ENCODE data around the gene PIP4K2A. TPM values are rescaled to one million over a fixed set of nuclear protein-coding genes. Genes with fewer than 3 reads are reported as not detected.

PIP4K2A gene
- total RNA-seq, 6 experiments from 2014 or later: 50.1 to 67.9 (median 58.9) TPM

DNA sequence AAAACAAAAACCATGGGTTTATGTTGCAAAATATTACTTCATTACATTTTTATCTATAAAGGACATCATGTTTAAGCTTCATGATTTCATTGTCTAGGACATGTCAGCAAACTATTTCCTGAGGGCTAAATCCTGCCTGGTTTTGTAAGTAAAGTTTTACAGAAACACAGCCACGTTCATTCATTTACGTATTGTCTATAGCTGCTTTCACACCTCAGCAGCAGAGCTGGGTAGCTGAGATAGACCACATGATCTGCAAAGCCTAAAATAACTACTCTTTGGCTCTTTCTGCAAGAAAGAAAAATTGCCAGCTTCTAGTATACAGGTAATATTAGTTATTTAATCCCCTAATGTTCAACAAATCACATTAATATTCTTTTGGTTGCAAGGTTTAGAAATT lies 12.7 kb upstream of the PIP4K2A start:
- H3K4me1 Mint-ChIP-seq (ENCODE audit: low read depth): no peaks in the 10 kb centered on the region
- H3K27me3 Mint-ChIP-seq (ENCODE audit: insufficient read depth): peaks cover 8% of the 10 kb centered on the region
- no peak overlapping the region for H3K27ac Mint-ChIP-seq
- H3K9me3 Mint-ChIP-seq: no peaks in the 10 kb centered on the region
- H3K36me3 Mint-ChIP-seq (ENCODE audit: low read depth): no peaks in the 10 kb centered on the region
- DNase-seq: no peak
- H3K4me3 Mint-ChIP-seq: no peak overlapping the region
- TF ChIP-seq, protein P1, sequence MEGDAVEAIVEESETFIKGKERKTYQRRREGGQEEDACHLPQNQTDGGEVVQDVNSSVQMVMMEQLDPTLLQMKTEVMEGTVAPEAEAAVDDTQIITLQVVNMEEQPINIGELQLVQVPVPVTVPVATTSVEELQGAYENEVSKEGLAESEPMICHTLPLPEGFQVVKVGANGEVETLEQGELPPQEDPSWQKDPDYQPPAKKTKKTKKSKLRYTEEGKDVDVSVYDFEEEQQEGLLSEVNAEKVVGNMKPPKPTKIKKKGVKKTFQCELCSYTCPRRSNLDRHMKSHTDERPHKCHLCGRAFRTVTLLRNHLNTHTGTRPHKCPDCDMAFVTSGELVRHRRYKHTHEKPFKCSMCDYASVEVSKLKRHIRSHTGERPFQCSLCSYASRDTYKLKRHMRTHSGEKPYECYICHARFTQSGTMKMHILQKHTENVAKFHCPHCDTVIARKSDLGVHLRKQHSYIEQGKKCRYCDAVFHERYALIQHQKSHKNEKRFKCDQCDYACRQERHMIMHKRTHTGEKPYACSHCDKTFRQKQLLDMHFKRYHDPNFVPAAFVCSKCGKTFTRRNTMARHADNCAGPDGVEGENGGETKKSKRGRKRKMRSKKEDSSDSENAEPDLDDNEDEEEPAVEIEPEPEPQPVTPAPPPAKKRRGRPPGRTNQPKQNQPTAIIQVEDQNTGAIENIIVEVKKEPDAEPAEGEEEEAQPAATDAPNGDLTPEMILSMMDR (IDR thresholded peaks at IDR 0.05): no peak

- H3K36me3 Mint-ChIP-seq (ENCODE audit: low read depth): no peaks in the 10 kb centered on the region
- no peak overlapping the region for H3K4me3 Mint-ChIP-seq
- DNase-seq: no peak
- no peaks in the 10 kb centered on the region for H3K9me3 Mint-ChIP-seq
- no peak overlapping the region for H3K27ac Mint-ChIP-seq
- H3K4me1 Mint-ChIP-seq (ENCODE audit: low read depth): no peaks in the 10 kb centered on the region
- TF ChIP-seq, protein P1 (IDR thresholded peaks at IDR 0.05): no peak
- peaks cover 8% of the 10 kb centered on the region for H3K27me3 Mint-ChIP-seq (ENCODE audit: insufficient read depth)
These were observed 10.4 kb upstream of the PIP4K2A start for GRCh38 chr10:22724773-22725172.

GRCh38 chr10:22723783-22724182 lies 9.4 kb upstream of the PIP4K2A start:
- no peak overlapping the region for H3K4me3 Mint-ChIP-seq
- TF ChIP-seq, protein P1 (IDR thresholded peaks at IDR 0.05): no peak
- H3K4me1 Mint-ChIP-seq (ENCODE audit: low read depth): no peaks in the 10 kb centered on the region
- peaks cover 14% of the 10 kb centered on the region for H3K27me3 Mint-ChIP-seq (ENCODE audit: insufficient read depth)
- no peaks in the 10 kb centered on the region for H3K9me3 Mint-ChIP-seq
- no peak overlapping the region for H3K27ac Mint-ChIP-seq
- no peak for DNase-seq
- no peaks in the 10 kb centered on the region for H3K36me3 Mint-ChIP-seq (ENCODE audit: low read depth)

- H3K9me3 Mint-ChIP-seq: no peaks in the 10 kb centered on the region
- no peaks in the 10 kb centered on the region for H3K4me1 Mint-ChIP-seq (ENCODE audit: low read depth)
- H3K4me3 Mint-ChIP-seq: no peak overlapping the region
- TF ChIP-seq, protein P1 (IDR thresholded peaks at IDR 0.05): no peak
- no peaks in the 10 kb centered on the region for H3K36me3 Mint-ChIP-seq (ENCODE audit: low read depth)
- no peak overlapping the region for H3K27ac Mint-ChIP-seq
- no peak for DNase-seq
- peaks cover 15% of the 10 kb centered on the region for H3K27me3 Mint-ChIP-seq (ENCODE audit: insufficient read depth)
These were observed 9.0 kb upstream of the PIP4K2A start for GRCh38 chr10:22723343-22723779.

- H3K9me3 Mint-ChIP-seq: no peaks in the 10 kb centered on the region
- no peak for DNase-seq
- no peaks in the 10 kb centered on the region for H3K36me3 Mint-ChIP-seq (ENCODE audit: low read depth)
- H3K27me3 Mint-ChIP-seq (ENCODE audit: insufficient read depth): peaks cover 15% of the 10 kb centered on the region
- H3K4me3 Mint-ChIP-seq: no peak overlapping the region
- H3K4me1 Mint-ChIP-seq (ENCODE audit: low read depth): no peaks in the 10 kb centered on the region
- no peak overlapping the region for H3K27ac Mint-ChIP-seq
- TF ChIP-seq, protein P1 (IDR thresholded peaks at IDR 0.05): no peak
These were observed 8.3 kb upstream of the PIP4K2A start for GRCh38 chr10:22722626-22723169.

DNA sequence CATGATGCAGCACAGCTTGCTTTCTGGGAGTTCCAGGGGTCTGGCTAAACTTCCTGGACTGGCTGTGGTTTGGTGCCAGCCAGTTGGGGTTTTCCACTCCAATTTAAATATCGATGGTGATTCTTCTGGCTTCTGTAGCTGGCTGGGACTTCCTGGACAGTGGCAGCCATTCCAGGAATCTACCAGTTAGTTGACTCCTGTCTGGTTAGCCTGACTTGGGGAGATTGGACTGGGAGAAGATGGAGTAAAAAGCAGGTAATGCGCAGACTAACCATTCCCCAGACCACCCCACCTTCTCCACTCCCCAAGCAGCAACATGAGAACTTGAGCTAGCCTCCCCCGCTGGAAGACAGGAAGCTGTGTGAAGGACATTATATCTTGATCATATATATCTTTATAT lies 6.3 kb upstream of the PIP4K2A start:
- H3K27me3 Mint-ChIP-seq (ENCODE audit: insufficient read depth): peaks cover 8% of the 10 kb centered on the region
- TF ChIP-seq, protein P1 (IDR thresholded peaks at IDR 0.05): no peak
- H3K36me3 Mint-ChIP-seq (ENCODE audit: low read depth): no peaks in the 10 kb centered on the region
- no peaks in the 10 kb centered on the region for H3K4me1 Mint-ChIP-seq (ENCODE audit: low read depth)
- H3K9me3 Mint-ChIP-seq: no peaks in the 10 kb centered on the region
- no peak overlapping the region for H3K27ac Mint-ChIP-seq
- no peak overlapping the region for H3K4me3 Mint-ChIP-seq
- DNase-seq: no peak
